Activated CD4-positive, CD25-positive, alpha-beta regulatory T cell treated with anti-CD3 and anti-CD28 coated beads, Interleukin-2, amount 50 U/mL, for 16 hours (primary cell): ENCODE results near the gene ARFGEF3.

Source experiments
- DNase-seq: peaks from one replicate; pipeline ENCODE4 v3.0.0-alpha.2; 2020; ENCODE audit warnings: low read depth, low spot score

Gene ARFGEF3

DNA sequence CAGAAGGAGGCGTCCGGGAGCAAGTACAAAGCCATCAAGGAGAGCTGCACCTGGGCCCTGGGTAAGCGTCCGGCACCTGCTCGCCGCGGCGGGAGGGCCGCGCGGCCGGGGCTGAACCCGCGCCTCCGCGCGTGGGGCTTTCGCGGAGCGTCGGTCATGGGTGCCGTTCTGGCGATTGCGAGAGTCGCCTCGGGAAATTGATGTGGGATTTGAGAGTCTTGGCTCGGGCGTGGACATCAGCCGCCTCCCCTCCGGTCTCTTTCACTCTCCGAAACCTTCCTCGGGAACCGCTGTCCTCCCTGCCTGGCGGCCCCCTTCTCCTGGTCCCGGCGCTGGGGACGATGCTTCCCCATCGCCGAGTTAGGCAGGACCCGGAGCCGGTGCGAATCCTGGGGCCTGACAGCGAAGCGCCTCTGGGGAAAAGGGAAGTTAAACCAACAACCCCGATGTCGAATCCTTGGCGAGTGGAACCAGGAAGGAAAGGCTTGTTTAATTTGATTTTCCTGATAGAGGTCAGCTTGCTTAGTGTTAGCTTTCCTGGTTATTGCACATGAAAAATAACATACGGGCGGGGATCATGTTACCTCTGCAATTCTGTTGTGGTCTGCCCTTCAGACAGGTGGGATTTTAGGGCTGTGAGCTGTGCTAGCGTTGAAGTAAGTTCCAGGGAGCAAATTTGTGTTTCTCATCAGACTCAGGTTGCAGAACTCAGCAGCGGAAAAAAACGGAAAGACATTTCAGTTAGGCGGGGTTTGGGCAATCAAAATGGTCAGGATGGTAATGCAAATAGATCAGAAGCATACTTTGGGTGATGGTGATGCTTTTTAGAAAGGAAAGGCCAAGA lies 594 bp downstream of the ARFGEF3 start:
- no peak for DNase-seq

DNA sequence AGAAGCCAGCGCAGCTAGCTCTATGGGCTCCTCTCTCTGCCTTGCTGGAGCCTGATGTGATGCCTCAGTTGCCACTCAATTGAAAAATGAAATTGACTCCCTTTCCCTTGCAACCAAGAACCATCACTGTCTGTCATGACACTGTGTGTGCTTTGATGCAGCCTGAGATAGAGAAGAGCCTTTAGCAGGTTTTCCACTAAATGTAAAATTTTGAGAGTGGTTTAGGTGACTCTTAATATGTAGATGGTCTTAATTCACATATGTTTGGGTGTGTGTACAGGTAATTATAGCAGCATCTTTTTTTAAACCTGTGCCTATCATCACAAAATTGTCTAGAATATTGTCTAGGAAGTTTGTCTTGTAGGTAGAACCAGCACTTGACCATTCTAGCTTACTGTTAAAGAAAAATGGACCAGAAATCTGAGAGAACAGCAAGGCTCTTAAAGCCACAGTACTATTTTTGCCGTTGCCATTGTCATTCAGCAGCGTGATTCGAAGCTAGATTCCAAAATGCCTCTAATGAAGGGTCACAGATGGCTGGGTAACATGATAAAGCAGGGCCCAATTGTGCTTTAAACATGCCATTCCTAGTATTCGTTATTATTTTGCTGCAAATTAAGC lies 1.3 kb downstream of the ARFGEF3 start:
- DNase-seq, result no peak

DNA sequence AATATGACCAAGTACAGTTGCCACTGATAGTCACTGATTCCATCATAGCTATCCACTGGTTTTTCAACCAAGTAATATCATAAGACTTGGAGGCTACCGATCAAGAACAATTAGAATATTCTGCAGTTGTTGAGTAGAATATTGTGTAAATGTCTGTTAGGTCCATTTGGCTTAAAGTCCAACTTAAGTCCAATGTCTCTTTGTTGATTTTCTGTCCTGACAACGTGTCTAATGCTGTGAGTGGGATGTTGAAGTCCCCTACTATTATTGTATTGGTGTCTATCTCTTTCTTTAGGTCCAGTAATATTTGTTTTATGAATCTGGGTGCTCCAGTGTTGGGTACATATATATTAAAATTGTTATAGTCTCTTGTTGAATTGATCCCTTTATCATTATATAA lies 13.9 kb downstream of the ARFGEF3 start:
- no peak for DNase-seq

DNA sequence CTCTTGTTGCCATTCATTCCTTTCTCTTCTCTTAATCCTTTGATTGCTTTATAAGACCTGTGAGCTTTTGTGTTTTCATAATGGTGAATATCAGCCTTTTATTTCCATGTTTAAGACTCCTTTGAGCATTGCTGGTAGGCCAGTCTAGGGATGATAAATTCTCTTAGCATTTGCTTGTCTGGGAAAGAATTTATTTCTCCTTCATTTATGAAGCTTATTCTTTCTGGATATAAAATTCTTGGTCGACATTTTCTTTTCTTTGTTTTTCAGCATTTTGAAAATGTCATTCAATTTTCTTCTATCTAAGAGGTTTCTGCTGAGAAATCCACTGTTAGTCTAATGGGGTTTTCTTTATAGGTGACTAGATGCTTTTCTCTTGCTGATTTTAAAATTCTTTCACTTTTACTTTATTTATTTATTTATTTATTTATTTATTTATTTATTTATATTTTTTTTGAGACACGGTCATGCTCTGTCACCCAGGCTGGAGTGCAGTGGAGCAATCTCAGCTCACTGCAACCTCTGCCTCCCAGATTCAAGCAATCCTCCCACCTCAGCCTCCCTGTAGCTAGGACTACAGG lies 15.0 kb downstream of the ARFGEF3 start:
- no peak for DNase-seq

DNA sequence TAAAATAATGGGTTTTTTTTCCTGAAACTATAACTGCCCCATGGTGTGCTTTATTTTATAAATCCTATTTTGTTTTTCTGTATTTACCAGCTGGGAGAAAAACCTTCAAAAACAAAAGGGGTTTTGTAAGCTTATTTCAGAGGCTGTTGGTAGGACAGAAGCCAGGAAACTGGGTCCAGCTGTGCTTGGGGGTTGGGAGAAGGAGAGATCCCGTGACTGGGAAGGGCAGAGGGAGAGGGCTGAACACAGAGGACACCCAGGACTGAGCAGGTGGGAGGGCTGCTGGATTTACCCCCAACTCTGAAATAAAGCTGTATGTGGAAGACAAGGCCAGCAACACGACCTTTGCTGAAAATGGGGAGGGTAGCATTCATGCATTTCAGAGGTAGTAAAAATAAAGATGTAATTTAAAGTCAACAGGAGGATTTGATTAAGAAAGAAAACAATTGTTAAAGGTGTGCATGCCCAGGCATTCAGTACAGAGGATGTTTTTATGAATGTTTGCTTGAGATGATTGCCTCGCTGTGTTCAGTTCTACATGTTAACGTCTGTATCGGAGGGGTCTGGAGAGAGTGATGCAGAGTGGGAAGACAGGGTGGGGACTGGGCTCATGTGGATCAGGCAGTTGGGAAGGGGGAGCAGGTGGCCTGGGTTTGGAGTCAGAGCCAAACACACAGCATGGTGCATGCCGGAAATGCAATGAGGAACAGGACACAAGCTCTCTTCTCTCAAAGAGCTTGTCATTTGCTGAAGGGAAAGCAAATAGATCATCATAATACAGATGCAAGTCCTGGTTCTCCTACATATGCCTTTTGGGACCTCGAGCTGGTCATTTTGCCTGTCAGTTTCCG lies 21.4 kb downstream of the ARFGEF3 start:
- no peak for DNase-seq

DNA sequence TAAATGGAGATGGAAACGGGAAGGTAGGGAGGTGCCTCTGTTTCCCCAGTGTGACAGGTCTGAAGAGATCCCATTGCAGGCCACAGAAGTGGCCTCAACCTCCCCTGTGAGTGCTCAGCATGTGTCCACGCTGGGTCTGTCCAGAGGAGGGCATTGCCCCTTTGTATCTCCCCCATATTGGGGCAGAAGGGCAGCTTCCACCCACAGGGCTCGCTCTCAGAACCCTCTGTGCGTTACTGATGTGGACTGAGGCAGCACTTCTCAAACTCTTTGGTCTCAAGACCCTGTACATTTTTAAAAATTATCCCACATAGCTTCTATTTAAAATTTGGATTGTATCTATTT lies 22.0 kb downstream of the ARFGEF3 start:
- DNase-seq, result no peak

DNA sequence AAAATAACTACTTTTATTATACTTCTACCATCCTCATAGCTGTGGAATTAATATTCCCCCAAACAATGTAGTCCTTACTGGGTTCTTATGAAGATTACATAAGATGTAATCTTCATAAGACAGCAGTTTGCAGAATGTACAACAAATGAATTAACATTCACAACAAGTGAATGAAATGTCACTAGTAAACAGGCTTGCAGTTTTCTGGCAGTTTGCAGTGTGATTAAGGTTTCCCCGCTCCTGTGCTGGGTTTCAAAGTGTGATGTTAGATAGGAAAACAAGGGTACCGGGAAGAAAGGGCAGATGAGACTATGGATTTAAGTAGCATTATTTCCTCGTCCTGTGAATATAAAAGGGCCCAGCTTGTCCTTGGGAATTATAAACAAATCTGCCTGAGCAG lies 22.5 kb downstream of the ARFGEF3 start:
- no peak for DNase-seq

DNA sequence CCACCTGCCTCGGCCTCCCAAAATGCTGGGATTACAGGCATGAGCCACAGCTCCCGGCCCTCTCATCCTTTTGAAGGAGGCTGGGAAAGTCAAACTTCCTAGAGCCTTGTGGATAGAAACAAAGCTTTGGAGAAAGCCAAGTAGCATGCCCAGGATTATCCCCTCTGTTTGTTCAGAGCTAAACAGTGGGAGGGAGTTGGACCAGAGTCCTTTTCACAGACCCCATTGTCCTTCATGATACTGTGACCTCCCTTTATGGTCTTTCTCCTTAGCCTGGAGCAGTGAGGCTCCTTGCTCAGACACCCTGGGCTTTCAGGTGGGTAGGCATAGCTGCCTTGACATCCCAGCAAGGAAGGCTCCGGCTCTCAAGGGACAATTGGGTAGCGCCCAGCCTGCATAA lies 25.4 kb downstream of the ARFGEF3 start:
- DNase-seq, result no peak

DNA sequence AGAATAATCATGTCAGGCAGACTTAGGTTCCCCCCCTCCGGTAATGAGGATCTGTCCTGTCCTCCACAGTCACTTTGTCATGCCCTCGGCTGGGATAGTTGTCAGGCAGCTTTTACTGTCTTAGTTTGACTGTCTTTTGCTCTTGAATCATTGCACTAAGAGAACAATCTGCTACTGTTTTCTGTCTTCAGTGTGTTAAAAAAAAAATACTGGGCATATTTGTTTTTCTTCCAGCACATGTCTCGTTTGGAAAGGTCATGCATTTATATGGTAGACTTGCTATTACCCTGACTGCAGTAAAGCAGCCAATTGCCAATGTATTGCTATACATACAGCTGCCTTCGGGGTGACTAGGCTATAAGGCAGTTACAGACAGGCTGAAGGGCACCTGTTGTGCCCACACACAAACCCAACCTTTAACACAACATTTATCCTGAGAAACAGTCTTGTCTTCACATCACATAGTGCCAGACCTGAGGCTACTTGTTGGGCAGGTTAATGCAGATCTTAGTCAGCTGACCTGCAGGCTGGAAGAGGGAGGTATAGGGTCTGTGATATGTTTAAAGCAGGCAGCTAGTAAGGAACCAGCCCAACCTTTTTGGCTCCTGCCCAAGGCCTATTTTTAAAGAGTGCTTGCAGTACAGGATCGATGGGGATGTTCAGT lies 26.7 kb downstream of the ARFGEF3 start:
- no peak for DNase-seq

DNA sequence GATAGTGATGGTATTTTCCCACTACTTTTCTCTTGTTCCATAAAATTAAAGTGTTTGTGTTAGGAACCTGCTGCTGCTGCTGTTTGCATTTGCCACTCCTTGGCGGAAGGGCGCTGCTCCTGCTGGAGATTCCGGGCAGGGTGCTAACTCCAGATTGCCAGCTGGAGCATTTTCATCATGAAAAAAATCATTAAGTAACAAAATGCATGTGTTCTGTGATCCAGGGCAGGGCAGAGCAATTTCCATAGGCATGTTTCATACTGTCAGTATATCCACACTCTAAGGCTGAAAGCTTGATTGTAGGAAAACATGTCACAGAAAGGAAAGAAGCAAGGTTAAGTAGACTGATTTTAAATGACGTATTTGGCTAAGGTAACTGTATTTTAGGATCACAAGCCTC lies 32.5 kb downstream of the ARFGEF3 start:
- no peak for DNase-seq

DNA sequence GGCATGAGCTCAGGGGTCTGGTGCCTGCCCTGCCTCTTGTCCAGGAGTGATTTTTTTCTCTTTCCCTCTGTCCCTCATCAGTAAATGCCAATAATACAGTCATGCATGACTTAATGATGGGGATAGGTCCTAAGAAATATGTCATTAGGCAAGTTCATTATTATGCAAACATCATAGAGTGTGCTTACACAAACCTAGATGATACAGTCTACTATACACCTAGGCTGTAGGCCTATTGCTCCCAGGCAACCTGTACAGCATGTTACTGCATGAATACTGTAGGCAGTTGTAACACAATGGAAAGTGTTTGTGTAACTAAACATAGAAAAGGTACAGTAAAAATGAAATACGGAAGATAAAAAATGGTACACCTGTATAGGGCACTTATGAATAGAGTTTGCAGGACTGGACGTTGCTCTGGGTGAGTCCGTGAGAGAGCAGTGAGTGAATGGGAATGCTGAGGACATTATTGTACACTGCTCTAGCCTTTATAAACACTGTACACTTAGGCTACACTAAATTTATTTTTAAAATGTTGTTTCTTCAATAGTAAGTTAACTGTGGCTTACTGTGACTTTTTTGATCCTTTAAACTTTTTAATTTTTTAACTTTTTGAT lies 34.5 kb downstream of the ARFGEF3 start:
- no peak for DNase-seq

DNA sequence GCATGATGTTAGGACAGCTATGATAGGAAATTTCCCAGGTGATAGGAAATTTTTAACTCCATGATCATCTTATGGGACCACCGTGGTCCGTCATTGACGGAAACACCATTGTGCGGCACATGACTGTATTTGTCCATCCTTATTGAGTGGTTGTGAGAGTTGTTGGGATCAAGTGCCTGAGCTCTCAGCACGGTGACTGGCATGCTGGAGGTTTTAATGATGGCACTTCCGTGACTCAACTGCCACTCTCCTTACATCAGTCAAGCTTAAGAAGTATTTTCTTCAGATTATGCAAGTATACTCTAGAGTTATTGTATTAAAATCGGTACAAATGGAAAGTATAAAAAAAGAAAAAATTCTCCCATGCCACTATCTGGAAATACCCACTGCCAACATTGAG lies 35.8 kb downstream of the ARFGEF3 start:
- no peak for DNase-seq

DNA sequence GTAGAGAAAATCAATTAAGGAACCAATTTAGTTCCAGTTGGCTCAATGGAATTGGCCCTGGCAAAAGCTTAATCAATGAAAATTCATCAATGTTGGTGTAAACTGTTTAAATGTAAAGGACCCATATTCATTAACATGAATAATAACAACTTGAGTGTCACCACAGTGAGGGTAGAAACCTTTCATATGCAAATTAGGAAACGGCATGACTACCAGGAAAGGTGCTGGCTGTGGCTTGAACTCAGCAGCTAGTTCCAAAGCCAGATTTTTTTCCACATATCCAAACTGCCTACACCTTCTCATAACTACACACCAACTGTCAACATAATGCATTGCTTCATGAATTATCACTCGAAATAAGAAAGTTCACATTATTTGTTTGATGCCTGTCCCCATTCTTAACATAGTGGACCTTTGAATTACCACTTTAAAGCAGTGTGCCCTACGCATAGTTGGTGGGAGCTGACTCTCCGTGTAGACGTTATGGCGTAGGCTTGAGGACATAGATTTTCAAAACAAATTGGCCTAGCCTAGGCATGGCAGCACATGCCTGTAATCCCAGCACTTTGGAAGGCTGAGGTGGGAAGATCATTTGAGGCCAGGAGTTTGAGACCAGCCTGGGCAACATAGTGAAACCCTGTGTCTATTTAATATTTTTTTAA lies 36.8 kb downstream of the ARFGEF3 start:
- DNase-seq, result no peak

DNA sequence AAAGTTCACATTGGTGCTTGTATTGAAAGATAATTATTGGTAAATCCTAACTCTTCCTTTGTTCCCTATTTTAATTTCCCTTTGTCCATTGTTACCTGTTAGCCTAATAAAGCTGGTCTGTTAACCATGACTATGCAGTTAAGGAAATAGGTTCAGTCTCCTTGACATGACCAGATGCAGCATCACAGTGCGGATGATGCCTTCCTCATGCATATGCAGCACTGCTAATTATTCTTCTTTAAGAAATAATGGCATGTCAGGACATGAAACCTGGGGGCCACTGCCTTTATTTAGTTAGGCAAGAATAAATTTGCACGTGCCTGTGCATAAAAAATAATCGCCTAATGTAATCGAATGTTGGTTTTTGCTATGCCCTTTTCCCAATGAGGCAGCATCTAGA lies 40.1 kb downstream of the ARFGEF3 start:
- DNase-seq, result no peak

DNA sequence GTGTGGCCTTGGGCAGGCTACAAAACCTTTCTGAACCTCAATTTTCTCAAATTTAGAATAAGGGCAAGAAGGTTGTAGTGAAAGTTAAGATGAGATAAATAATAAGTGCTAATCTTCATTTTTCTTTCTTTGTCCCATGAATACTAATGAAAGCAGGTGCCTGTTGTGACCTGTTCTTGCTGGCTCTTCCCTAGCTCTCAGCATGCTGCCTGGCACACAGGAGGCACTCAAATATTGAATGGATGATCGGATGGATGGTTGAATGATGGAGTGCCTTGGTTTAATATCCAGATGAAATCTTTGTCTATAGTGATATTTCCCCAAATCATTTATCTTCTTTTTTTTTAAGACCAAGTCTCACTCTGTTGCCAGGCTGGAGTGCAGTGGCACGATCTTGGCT lies 41.6 kb downstream of the ARFGEF3 start:
- DNase-seq, result no peak

DNA sequence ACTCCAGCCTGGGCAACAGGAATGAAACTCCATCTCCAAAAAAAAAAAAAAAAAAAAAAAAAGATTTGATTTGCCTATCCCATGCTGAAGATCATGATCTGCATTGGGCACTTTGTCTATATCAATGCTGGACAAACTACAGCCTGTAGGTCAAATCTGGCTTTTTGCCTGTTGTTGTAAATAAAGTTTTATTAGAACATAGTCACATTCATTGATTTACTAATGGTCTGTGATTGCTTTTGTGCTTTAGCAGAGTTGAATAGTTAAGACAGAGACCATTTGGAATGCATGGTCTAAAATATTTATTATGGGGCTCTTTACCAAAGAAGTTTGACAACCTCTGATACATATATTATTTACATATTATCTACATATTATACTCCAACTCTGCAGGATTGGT lies 42.6 kb downstream of the ARFGEF3 start:
- DNase-seq, result no peak

DNA sequence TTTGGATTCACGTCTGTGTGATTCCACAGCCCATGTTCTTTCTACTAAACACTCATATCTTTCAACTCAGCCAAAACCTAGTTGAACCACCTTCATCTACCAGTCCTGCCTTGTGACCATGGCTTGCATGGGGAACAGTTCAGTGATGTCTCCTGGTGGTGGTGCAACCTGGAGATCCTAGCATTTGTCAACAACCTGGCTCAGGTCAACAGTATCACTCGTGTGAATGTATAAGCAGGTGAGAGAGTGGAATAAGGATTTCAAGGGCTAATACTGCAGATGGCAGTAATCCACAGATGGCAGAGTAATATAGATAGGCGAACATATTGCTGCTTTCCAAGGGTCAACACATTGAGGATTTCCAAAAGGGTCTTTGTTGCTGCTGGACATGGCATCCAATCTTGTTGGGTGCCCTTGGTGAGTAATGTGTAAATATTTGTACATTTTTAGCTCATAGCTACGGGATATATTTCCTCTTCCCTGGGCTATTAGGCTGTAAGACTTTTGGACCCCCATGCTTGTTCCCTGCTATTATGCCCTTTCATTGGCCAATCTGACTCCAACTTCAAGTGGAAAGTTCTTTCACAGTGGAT lies 43.1 kb downstream of the ARFGEF3 start:
- DNase-seq, result no peak

DNA sequence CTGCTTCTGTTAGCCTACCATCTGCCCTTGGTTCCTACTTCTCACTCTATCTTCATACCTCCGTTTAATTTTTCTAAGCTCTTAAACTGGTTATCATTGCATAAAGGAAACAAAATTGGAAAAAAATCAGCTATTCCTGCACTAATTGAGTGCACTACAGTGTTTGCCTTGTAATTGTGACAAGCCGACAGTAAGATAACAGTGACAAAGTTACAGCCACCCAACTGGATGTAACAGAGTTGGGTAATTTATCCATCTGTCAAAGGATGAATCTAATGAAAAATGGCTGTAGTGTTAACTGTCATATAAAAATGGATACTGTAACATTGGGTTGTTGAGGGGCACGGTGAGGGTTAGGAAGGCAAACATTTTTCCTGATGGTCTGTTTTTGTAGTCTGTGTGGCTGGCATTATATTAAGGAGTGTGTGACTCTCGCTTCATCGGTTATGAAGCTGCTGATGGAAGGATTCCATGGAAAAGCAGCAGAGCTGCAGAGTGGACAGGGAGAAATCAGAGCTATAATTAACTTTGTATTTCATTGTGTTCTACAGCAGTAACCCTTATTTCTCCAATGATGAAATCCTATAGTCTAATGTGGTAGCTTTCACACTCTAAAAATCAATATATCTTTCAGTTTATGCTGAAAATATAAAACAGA lies 43.8 kb downstream of the ARFGEF3 start:
- DNase-seq, result no peak

DNA sequence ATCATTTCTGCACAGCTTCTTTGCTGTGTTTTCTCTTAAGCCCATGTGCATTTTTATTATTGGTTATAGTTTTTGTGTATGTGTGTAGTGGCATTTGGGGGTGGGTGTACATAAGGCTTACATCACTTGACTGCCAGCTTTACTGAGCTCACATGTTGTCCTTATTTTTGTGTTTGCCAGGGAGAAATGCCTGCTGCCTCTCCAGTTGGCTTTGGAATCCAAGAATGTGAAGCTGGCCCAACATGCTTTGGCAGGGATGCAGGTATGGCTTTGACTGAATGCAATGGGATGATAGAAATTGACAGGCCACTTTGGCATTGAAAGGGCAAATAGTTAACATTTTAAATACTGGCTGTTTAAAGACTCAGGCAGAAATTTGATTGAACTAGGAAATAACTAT lies 45.1 kb downstream of the ARFGEF3 start:
- no peak for DNase-seq

DNA sequence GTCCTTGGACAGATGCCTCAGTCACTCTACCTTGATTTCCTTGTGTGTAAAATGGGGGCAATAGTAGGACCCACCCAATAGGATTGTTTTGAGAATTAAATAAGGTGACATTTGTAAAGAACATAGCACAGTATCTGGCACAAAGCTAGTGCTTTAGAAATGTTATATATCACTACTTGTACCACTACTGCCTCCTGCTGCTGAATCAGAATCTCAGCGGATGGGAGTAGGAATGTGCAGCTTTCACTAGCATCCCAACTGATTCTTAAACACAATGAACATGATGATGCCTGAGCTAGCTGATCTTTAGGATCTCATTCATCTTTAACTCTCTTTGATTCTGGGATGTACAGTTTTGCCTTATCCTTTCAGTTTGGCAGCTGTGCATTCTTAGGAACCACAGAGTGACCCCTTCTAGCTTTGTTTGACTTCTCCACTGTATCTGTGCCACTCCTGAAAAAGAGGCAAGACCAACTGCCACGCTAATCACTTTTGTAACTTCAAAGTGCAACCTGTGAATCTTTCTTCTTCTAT lies 49.4 kb downstream of the ARFGEF3 start:
- no peak for DNase-seq
